Hepatocyte (in vitro differentiated cells): ENCODE results near the gene BRIP1. TPM values are rescaled to one million over a fixed set of nuclear protein-coding genes. Genes with fewer than 3 reads are reported as not detected.

ENCODE experiments used
- DNase-seq: peaks from one replicate; pipeline ENCODE4 v3.0.0-alpha.2; 2016; ENCODE audit warnings: low spot score
- H2AFZ ChIP-seq: fragments of 200-600 bp; sonication (generic); 2 replicates; pipeline ENCODE4 v1.6.0; 2016; ENCODE audit warnings: antibody characterized with exemption, mild to moderate bottlenecking
- H3K27ac ChIP-seq: fragments of 200-600 bp; sonication (generic); 2 replicates; pipeline ENCODE4 v1.5.1; 2016; ENCODE audit warnings: mild to moderate bottlenecking
- H3K27me3 ChIP-seq: fragments of 200-600 bp; sonication (generic); 2 replicates; pipeline ENCODE4 v1.6.1; 2016
- H3K36me3 ChIP-seq: fragments of 200-600 bp; sonication (generic); replicated peaks from 2 replicates; pipeline ENCODE4 v1.5.1; 2016; ENCODE audit warnings: low read depth; ENCODE audit not compliant: insufficient read depth
- H3K4me1 ChIP-seq: fragments of 200-600 bp; sonication (generic); 2 replicates; pipeline ENCODE4 v1.5.1; 2016; ENCODE audit warnings: mild to moderate bottlenecking, moderate library complexity; ENCODE audit not compliant: insufficient read depth
- H3K4me2 ChIP-seq: fragments of 200-600 bp; sonication (generic); 2 replicates; pipeline ENCODE4 v1.6.0; 2016
- H3K4me3 ChIP-seq: fragments of 200-600 bp; sonication (generic); 2 replicates; pipeline ENCODE4 v1.5.1; 2016; ENCODE audit warnings: mild to moderate bottlenecking
- H3K79me2 ChIP-seq: fragments of 200-600 bp; sonication (generic); 2 replicates; pipeline ENCODE4 v1.6.0; 2017; ENCODE audit warnings: mild to moderate bottlenecking
- H3K9me2 ChIP-seq: fragments of 200-600 bp; sonication (generic); replicated peaks from 2 replicates; pipeline ENCODE4 v1.6.0; 2017; ENCODE audit warnings: mild to moderate bottlenecking; ENCODE audit not compliant: insufficient read depth
- H3K9me3 ChIP-seq: fragments of 200-600 bp; sonication (generic); 2 replicates; pipeline ENCODE4 v1.5.1; 2016; ENCODE audit warnings: low read depth, mild to moderate bottlenecking
- H4K20me1 ChIP-seq: fragments of 200-600 bp; sonication (generic); 2 replicates; pipeline ENCODE4 v1.6.0; 2016; ENCODE audit warnings: mild to moderate bottlenecking; ENCODE audit not compliant: insufficient read depth, poor library complexity, severe bottlenecking
- CTCF ChIP-seq: fragments of 200-600 bp; sonication (generic); IDR thresholded peaks from 2 replicates; pipeline ENCODE4 v1.5.1; 2016; ENCODE audit warnings: antibody characterized with exemption, mild to moderate bottlenecking; ENCODE audit not compliant: poor library complexity
- EZH2 ChIP-seq: fragments of 200-600 bp; sonication (generic); IDR thresholded peaks from 2 replicates; pipeline ENCODE4 v1.6.1; 2016; ENCODE audit warnings: antibody characterized with exemption, mild to moderate bottlenecking, borderline replicate concordance
- EZH2phosphoT487 ChIP-seq: fragments of 200-600 bp; sonication (generic); IDR thresholded peaks from one replicate; pipeline ENCODE4 v1.6.1; 2018; ENCODE audit warnings: antibody characterized with exemption, mild to moderate bottlenecking, low read depth, moderate library complexity; ENCODE audit not compliant: unreplicated experiment, severe bottlenecking
- WGBS: methylation state at CpG from one replicate; pipeline ENCODE4 v1.1.6; 2016; ENCODE audit warnings: low lambda C conversion rate; ENCODE audit errors: missing lambda C conversion rate; 5-methylcytosine and 5-hydroxymethylcytosine counted together
- polyA plus RNA-seq: library from polyadenylated mRNA; unstranded; fragments of >200 nt; fragmentation: Nextera tagmentation; extraction: Ambion mirVana; gene quantifications from 2 replicates; pipeline ENCODE4 v1.2.1, GENCODE V29; 2016
- total RNA-seq: library from RNA; depleted of rRNA; stranded (reverse); fragments of >200 nt; gene quantifications from 2 replicates; pipeline ENCODE4 v1.2.3, GENCODE V29; 2014

Gene BRIP1
- total and polyA plus RNA-seq, 2 experiments from 2014 or later, result 0.50 to 4.0 TPM

- no peak overlapping the region for H3K4me2 ChIP-seq
- no peak overlapping the region for H3K27ac ChIP-seq
- 85% methylated on average over 3 of the region's 3 CpGs for WGBS
- no peaks in the 10 kb centered on the region for H3K9me2 ChIP-seq
- no peak overlapping the region for H2AFZ ChIP-seq
- H4K20me1 ChIP-seq, result no peaks in the 10 kb centered on the region
- H3K27me3 ChIP-seq, result no peaks in the 10 kb centered on the region
- H3K4me3 ChIP-seq, result no peak overlapping the region
- TF ChIP-seq EZH2phosphoT487, result no peak
- no peak for TF ChIP-seq EZH2
- no peak for TF ChIP-seq CTCF
- no peaks in the 10 kb centered on the region for H3K9me3 ChIP-seq
- H3K79me2 ChIP-seq, result no peaks in the 10 kb centered on the region
- no peak for DNase-seq
- no peaks in the 10 kb centered on the region for H3K36me3 ChIP-seq
- H3K4me1 ChIP-seq, result no peaks in the 10 kb centered on the region
Measured at GRCh38 chr17:61734012-61734411, 129.3 kb downstream of the BRIP1 start.

- DNase-seq, result no peak
- Histone ChIP-seq H4K20me1 (no peaks in the 10 kb centered on the region), H3K79me2 (no peaks in the 10 kb centered on the region), H2AFZ (no peak overlapping the region), H3K4me1 (no peaks in the 10 kb centered on the region), H3K4me2 (no peak overlapping the region), H3K27ac (no peak overlapping the region), H3K9me2 (no peaks in the 10 kb centered on the region), H3K36me3 (no peaks in the 10 kb centered on the region), H3K27me3 (no peaks in the 10 kb centered on the region), H3K9me3 (no peaks in the 10 kb centered on the region), H3K4me3 (no peak overlapping the region)
- 97% methylated on average over 5 of the region's 5 CpGs for WGBS
- no peak for TF ChIP-seq EZH2
Measured at GRCh38 chr17:61733021-61733420, 130.3 kb downstream of the BRIP1 start.

- no peaks in the 10 kb centered on the region for H3K9me2 ChIP-seq
- no peaks in the 10 kb centered on the region for H3K4me1 ChIP-seq
- no peak overlapping the region for H3K4me2 ChIP-seq
- no peak for DNase-seq
- H3K9me3 ChIP-seq, result no peaks in the 10 kb centered on the region
- no peak overlapping the region for H2AFZ ChIP-seq
- H3K27me3 ChIP-seq, result no peaks in the 10 kb centered on the region
- no peaks in the 10 kb centered on the region for H3K36me3 ChIP-seq
- H3K27ac ChIP-seq, result no peak overlapping the region
- no peaks in the 10 kb centered on the region for H3K79me2 ChIP-seq
- H4K20me1 ChIP-seq, result no peaks in the 10 kb centered on the region
- 82% methylated on average over 3 of the region's 3 CpGs for WGBS
- TF ChIP-seq EZH2phosphoT487, result no peak
- TF ChIP-seq CTCF, result no peak
- no peak for TF ChIP-seq EZH2
- no peak overlapping the region for H3K4me3 ChIP-seq
Measured at GRCh38 chr17:61732169-61732568, 131.2 kb downstream of the BRIP1 start.

GRCh38 chr17:61731330-61731729 is 132.0 kb downstream of the BRIP1 start:
- Histone ChIP-seq H3K4me1 (no peaks in the 10 kb centered on the region), H3K27me3 (no peaks in the 10 kb centered on the region), H3K9me3 (no peaks in the 10 kb centered on the region), H2AFZ (no peak overlapping the region), H3K27ac (no peak overlapping the region), H3K79me2 (no peaks in the 10 kb centered on the region), H3K4me3 (no peak overlapping the region), H3K9me2 (no peaks in the 10 kb centered on the region), H3K36me3 (no peaks in the 10 kb centered on the region), H4K20me1 (no peaks in the 10 kb centered on the region), H3K4me2 (no peak overlapping the region)
- no peak for DNase-seq
- TF ChIP-seq EZH2phosphoT487 (no peak), EZH2 (no peak), CTCF (no peak)
